GM13976 (cell line): ENCODE results near the gene FAM200C.

Source experiments
- DNase-seq: peaks from one replicate; pipeline ENCODE4 v3.0.0; 2012; ENCODE audit warnings: low spot score
- in situ Hi-C: fragments of 300-500 bp; cut with MboI; formaldehyde crosslinking; loops from one replicate; pipeline ENCODE4 v1.12.0; 2022; ENCODE audit warnings: low sequenced_read_pairs, mixed read lengths, inconsistent platforms; ENCODE audit not compliant: unreplicated experiment
- TF ChIP-seq, protein P1 (sequence below): IDR thresholded peaks from 2 replicates; pipeline ENCODE4 v1.5.1; 2012; ENCODE audit warnings: borderline replicate concordance, mild to moderate bottlenecking; ENCODE audit not compliant: insufficient read depth; ENCODE audit errors: extremely low read depth, missing control alignments, control extremely low read depth

Gene FAM200C

DNA sequence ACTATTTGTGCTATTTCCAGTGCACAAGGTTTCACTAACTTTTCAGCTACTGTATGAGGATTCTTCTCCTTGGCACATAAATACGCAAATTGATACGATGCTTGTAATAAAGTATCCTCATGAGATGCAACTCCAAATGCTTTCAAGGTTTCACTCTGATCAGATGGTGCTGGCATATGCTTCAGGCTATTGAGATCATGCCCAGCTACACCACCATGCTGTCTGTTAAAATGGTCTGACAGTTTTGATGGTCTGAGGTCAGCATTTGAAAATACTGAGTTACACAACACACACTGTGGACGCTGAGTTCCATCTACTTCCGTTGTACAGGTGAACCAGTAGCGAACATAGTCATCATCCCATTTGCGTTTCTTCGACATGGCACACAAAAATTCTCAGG is 4.7 kb downstream of the FAM200C start:
- TF ChIP-seq, protein P1, sequence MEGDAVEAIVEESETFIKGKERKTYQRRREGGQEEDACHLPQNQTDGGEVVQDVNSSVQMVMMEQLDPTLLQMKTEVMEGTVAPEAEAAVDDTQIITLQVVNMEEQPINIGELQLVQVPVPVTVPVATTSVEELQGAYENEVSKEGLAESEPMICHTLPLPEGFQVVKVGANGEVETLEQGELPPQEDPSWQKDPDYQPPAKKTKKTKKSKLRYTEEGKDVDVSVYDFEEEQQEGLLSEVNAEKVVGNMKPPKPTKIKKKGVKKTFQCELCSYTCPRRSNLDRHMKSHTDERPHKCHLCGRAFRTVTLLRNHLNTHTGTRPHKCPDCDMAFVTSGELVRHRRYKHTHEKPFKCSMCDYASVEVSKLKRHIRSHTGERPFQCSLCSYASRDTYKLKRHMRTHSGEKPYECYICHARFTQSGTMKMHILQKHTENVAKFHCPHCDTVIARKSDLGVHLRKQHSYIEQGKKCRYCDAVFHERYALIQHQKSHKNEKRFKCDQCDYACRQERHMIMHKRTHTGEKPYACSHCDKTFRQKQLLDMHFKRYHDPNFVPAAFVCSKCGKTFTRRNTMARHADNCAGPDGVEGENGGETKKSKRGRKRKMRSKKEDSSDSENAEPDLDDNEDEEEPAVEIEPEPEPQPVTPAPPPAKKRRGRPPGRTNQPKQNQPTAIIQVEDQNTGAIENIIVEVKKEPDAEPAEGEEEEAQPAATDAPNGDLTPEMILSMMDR, result no peak
- DNase-seq, result no peak
- in situ Hi-C loops, result no loop called here

DNA sequence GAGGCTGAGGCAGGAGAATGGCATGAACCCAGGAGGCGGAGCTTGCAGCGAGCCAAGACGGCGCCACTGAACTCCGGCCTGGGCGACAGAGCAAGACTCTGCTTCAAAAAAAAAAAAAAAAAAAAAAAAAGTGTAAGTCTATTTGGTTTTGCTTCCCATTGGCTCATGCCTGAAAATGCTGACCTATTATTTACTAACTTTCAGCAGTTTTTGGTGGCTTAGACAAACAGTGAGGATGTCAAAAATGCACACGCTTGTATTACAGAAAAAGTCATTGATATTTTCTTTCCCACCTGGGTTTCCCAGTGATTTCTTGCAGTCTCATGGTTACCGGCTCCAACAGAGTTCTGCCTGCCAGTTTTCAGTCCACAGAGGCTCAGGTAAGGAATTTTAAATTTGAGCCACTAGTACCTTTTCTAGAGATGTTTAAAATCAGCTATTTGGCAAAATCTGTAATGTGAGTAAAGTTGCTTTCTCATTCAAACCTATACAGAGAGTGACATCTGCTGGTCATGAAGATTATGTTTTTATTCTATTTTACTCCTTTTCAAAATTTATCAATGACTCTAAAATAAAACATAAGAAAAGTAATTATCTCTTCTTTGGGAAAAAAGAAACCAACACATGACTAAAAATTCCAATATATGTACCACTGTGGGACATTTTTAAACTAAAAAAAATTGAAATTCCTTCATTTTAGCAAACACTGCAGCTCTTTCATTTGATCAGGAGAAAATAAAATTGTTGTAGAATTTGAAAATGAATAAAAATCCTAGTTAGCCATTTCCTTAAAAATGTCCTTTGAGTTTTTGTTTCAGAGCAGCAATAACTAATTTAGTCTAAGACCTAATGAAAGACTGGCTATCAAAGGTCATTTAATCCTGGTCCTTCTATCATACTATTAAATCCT is 8.8 kb downstream of the FAM200C start:
- in situ Hi-C loops, result no loop called here
- peak; percentile 40 for DNase-seq
- TF ChIP-seq, protein P1, result peak; percentile 31

DNA sequence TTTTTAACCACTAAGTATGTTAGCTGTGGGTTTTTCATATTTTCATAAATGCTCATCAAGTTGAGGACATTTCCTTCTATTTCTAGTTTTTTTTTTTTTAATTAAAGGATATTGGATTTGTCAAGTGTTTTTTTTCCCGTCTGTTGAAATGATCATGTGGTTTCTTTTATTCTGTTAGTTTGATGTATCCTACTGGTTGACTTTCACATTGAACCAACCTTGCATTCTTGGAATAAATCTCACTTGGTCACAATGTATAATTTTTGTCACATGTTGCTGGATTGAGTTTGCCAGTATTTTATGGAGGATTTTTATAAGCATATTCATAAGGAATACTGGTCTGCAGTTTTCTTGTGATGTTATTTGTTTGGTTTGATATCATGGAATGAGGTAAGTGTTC is 12.4 kb downstream of the FAM200C start:
- in situ Hi-C loops, result no loop called here
- TF ChIP-seq, protein P1, result no peak

GRCh38 chr5:160385496-160385895 is 14.4 kb downstream of the FAM200C start:
- TF ChIP-seq, protein P1, result no peak
- in situ Hi-C loops, result no loop called here
- DNase-seq, result no peak

More for the DNA sequence above, 12.4 kb downstream of the FAM200C start:
- no peak for DNase-seq

DNA sequence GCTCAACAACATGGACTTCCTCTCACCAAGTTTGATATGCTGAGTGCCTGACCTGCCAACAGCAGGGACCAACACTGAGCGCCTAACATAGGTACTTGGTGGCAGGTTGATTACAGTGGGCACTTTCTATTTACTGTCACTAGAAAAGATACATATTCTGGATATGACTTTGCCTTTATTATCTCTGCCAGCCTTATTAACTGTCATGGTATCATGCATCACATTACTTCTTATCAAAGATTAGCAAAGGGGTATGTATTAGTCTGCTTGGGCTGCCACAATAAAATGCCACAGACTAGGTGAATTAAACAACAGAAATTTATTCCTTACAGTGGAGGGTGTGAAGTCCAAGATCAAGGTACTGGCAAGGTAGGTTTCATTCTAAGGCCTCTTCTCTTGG is 15.2 kb downstream of the FAM200C start:
- in situ Hi-C loops, result no loop called here
- DNase-seq, result no peak
- TF ChIP-seq, protein P1, result no peak

DNA sequence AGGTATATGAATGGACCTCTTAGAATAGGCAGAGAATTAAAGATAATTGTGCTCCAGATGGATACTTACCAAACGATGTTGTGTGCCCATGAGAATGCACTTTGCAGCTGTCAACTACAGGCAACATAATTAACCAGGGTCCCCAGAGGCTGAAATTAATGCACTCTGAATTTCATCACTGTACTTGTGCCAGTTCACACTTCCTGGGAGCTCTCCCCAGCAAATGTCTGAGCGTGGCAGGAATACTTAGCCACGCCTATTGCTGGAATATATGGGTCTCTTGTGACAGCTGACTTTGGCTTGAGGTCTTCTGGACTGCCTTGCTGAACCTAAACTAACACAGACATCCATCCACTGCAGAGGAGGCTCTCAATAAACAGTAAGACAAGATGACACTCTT is 17.5 kb downstream of the FAM200C start:
- DNase-seq, result no peak
- TF ChIP-seq, protein P1, result no peak
- in situ Hi-C loops, result no loop called here
